Measurements from ENCODE around the gene SH3TC2.

The SH3TC2 gene

DNA sequence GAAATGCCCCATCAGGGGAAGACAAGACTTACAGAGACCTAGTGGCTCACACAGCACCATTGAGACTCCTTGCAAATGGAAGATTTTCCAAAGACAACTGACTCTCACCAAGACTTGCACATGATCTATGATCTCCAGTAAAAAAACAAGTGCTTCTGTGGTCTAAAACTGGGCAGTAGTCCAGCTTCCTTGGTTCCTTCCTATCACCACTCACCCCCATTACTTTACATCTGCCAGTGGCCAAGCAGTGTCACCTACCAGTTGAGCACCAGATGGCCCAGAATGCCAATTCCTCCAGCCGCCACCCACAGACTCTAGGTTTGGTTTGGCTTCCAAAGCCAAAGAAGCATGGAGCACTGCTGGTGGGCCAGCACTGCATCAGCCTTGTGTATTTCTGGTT lies 47.7 kb downstream of the SH3TC2 start:
- no peaks in the 10 kb centered on the region for H3K27me3 ChIP-seq (ENCODE audit: insufficient read depth, low read depth)
- no peak overlapping the region for H3K4me3 ChIP-seq (IDR thresholded peaks at IDR 0.05; ENCODE audit: insufficient read depth, low read depth, low read length)
- no peak overlapping the region for H3K27ac ChIP-seq
- no peaks in the 10 kb centered on the region for H4K20me1 ChIP-seq (ENCODE audit: insufficient read depth)
- H3K9ac ChIP-seq, result no peak overlapping the region
- H2AFZ ChIP-seq (ENCODE audit: low read depth), result no peak overlapping the region
- H3K79me2 ChIP-seq (ENCODE audit: insufficient read depth, low read depth), result no peaks in the 10 kb centered on the region
- H3K4me2 ChIP-seq, result peak overlapping the region; percentile 58; the same call in 1 of the 2 replicates
- TF ChIP-seq, protein P1, sequence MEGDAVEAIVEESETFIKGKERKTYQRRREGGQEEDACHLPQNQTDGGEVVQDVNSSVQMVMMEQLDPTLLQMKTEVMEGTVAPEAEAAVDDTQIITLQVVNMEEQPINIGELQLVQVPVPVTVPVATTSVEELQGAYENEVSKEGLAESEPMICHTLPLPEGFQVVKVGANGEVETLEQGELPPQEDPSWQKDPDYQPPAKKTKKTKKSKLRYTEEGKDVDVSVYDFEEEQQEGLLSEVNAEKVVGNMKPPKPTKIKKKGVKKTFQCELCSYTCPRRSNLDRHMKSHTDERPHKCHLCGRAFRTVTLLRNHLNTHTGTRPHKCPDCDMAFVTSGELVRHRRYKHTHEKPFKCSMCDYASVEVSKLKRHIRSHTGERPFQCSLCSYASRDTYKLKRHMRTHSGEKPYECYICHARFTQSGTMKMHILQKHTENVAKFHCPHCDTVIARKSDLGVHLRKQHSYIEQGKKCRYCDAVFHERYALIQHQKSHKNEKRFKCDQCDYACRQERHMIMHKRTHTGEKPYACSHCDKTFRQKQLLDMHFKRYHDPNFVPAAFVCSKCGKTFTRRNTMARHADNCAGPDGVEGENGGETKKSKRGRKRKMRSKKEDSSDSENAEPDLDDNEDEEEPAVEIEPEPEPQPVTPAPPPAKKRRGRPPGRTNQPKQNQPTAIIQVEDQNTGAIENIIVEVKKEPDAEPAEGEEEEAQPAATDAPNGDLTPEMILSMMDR (conservative IDR thresholded peaks at IDR 0.05; ENCODE audit: low read depth, low read length), result no peak
- peaks cover 27% of the 10 kb centered on the region for H3K4me1 ChIP-seq (ENCODE audit: low read depth, poor library complexity, severe bottlenecking)
- no peaks in the 10 kb centered on the region for H3K36me3 ChIP-seq (ENCODE audit: insufficient read depth)

GRCh38 chr5:149014571-149015031 lies 48.3 kb downstream of the SH3TC2 start:
- H3K4me1 ChIP-seq (ENCODE audit: low read depth, poor library complexity, severe bottlenecking), result peaks cover 27% of the 10 kb centered on the region
- H2AFZ ChIP-seq (ENCODE audit: low read depth), result no peak overlapping the region
- H3K27me3 ChIP-seq (ENCODE audit: insufficient read depth, low read depth), result no peaks in the 10 kb centered on the region
- no peaks in the 10 kb centered on the region for H4K20me1 ChIP-seq (ENCODE audit: insufficient read depth)
- H3K27ac ChIP-seq, result peak overlapping the region; percentile 9; the same call in 1 of the 2 replicates
- no peak overlapping the region for H3K4me3 ChIP-seq (IDR thresholded peaks at IDR 0.05; ENCODE audit: insufficient read depth, low read depth, low read length)
- peak overlapping the region; percentile 58; the same call in 1 of the 2 replicates for H3K4me2 ChIP-seq
- no peaks in the 10 kb centered on the region for H3K36me3 ChIP-seq (ENCODE audit: insufficient read depth)
- H3K79me2 ChIP-seq (ENCODE audit: insufficient read depth, low read depth), result no peaks in the 10 kb centered on the region
- H3K9ac ChIP-seq, result no peak overlapping the region
- TF ChIP-seq, protein P1 (conservative IDR thresholded peaks at IDR 0.05; ENCODE audit: low read depth, low read length), result no peak

DNA sequence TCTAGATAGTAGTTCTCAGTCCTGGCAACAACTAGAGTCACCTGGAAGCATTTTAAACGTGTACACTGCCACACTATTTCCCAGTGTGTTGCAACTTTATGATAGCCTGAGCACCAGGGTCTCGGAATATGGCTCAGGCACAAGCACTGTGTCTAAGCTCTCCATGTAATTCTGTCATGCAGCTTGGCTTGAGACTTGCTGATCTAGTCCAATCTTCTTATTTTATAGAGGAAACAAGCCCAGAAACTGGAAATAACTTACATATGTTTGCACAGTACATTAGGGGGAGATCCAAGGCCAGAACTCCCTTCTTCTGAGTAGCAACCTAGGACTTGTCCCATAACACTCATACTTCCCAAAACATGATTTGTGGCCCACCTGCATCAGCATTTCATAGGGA lies 49.1 kb downstream of the SH3TC2 start:
- peaks cover 27% of the 10 kb centered on the region for H3K4me1 ChIP-seq (ENCODE audit: low read depth, poor library complexity, severe bottlenecking)
- no peak overlapping the region for H3K9ac ChIP-seq
- H2AFZ ChIP-seq (ENCODE audit: low read depth), result no peak overlapping the region
- TF ChIP-seq, protein P1 (conservative IDR thresholded peaks at IDR 0.05; ENCODE audit: low read depth, low read length), result no peak
- H3K4me3 ChIP-seq (IDR thresholded peaks at IDR 0.05; ENCODE audit: insufficient read depth, low read depth, low read length), result no peak overlapping the region
- H3K27me3 ChIP-seq (ENCODE audit: insufficient read depth, low read depth), result no peaks in the 10 kb centered on the region
- H3K36me3 ChIP-seq (ENCODE audit: insufficient read depth), result no peaks in the 10 kb centered on the region
- H3K27ac ChIP-seq, result no peak overlapping the region
- peak overlapping the region; percentile 58; the same call in 1 of the 2 replicates for H3K4me2 ChIP-seq
- H4K20me1 ChIP-seq (ENCODE audit: insufficient read depth), result no peaks in the 10 kb centered on the region
- no peaks in the 10 kb centered on the region for H3K79me2 ChIP-seq (ENCODE audit: insufficient read depth, low read depth)

- Histone ChIP-seq H4K20me1 (ENCODE audit: insufficient read depth) (no peaks in the 10 kb centered on the region), H3K27ac (no peak overlapping the region), H3K4me2 (no peak overlapping the region), H3K4me3 (IDR thresholded peaks at IDR 0.05; ENCODE audit: insufficient read depth, low read depth, low read length) (no peak overlapping the region), H3K27me3 (ENCODE audit: insufficient read depth, low read depth) (no peaks in the 10 kb centered on the region), H3K36me3 (ENCODE audit: insufficient read depth) (no peaks in the 10 kb centered on the region), H3K4me1 (ENCODE audit: low read depth, poor library complexity, severe bottlenecking) (peaks cover 27% of the 10 kb centered on the region), H3K9ac (no peak overlapping the region), H3K79me2 (ENCODE audit: insufficient read depth, low read depth) (no peaks in the 10 kb centered on the region), H2AFZ (ENCODE audit: low read depth) (no peak overlapping the region)
- TF ChIP-seq, protein P1 (conservative IDR thresholded peaks at IDR 0.05; ENCODE audit: low read depth, low read length), result no peak
Measured at GRCh38 chr5:149012350-149012749, 50.5 kb downstream of the SH3TC2 start.

All from KMS-11 (cell line).